ENCODE measurements around the gene ADAMTS13.

Gene ADAMTS13

DNA sequence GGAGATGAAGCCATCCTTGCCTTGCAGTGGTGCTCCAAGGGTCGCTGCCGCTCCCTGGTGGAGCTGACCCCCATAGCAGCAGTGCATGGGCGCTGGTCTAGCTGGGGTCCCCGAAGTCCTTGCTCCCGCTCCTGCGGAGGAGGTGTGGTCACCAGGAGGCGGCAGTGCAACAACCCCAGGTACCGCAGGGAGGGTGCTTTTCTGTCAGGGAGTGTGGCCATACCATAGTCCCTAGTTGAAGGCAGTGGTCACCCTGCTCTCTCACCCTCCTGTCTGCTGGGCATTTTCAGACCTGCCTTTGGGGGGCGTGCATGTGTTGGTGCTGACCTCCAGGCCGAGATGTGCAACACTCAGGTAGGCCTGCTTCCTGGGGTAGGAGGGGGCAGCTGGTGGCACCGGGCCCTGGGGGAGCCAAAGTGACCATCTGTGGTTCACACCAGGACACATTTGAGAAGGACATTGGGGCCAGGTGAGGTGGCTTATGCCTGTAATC lies 11.2 kb downstream of the ADAMTS13 start:
- DNase-seq (ENCODE audit: low read depth), result no peak
- TF ChIP-seq, protein P1, sequence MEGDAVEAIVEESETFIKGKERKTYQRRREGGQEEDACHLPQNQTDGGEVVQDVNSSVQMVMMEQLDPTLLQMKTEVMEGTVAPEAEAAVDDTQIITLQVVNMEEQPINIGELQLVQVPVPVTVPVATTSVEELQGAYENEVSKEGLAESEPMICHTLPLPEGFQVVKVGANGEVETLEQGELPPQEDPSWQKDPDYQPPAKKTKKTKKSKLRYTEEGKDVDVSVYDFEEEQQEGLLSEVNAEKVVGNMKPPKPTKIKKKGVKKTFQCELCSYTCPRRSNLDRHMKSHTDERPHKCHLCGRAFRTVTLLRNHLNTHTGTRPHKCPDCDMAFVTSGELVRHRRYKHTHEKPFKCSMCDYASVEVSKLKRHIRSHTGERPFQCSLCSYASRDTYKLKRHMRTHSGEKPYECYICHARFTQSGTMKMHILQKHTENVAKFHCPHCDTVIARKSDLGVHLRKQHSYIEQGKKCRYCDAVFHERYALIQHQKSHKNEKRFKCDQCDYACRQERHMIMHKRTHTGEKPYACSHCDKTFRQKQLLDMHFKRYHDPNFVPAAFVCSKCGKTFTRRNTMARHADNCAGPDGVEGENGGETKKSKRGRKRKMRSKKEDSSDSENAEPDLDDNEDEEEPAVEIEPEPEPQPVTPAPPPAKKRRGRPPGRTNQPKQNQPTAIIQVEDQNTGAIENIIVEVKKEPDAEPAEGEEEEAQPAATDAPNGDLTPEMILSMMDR (conservative IDR thresholded peaks at IDR 0.05; ENCODE audit: low read length), result no peak
- H3K4me3 ChIP-seq (ENCODE audit: low read length), result no peak overlapping the region

DNA sequence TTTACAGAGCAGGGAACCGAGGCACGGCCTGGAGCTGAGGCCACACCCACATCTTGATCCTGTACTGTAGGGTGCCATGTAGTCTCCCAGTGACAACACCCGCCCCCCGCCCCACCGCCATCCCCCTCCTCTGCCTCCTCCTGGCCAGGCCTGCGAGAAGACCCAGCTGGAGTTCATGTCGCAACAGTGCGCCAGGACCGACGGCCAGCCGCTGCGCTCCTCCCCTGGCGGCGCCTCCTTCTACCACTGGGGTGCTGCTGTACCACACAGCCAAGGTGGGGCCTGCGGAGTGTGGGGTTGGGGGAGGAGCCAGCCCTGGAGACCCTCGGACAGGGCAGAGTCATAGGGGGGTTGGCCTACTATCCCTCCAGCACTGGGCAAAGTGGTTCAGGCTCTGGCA lies 14.5 kb downstream of the ADAMTS13 start:
- TF ChIP-seq, protein P1 (conservative IDR thresholded peaks at IDR 0.05; ENCODE audit: low read length), result no peak
- H3K4me3 ChIP-seq (ENCODE audit: low read length), result no peak overlapping the region
- no peak for DNase-seq (ENCODE audit: low read depth)

DNA sequence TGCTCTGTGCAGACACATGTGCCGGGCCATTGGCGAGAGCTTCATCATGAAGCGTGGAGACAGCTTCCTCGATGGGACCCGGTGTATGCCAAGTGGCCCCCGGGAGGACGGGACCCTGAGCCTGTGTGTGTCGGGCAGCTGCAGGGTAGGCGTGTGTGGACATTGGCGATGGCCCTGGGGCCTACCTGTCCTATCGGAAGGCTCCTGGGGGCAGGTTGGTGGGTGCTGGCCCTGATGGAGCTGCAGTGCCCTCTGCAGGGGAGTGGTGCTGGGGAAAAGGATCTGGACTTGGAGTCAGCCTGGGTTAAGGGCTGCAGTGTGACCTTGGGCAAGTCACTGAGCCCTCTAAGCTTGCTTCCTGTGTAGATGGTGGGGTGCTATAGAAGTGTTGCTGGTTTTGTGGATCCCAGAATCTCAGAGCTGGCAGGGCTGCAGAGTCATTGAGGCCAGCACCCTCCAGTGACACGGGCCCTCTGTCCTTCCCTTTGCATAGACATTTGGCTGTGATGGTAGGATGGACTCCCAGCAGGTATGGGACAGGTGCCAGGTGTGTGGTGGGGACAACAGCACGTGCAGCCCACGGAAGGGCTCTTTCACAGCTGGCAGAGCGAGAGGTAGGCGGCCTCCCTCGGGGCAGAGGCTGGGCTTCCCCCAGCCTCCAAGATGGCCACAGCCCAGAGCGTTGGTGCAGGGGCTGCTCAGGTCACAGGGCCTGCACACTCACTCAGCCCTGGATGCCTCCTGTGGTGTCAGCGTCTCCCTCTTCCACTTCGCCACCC lies 15.8 kb downstream of the ADAMTS13 start:
- DNase-seq (ENCODE audit: low read depth), result no peak
- H3K4me3 ChIP-seq (ENCODE audit: low read length), result no peak overlapping the region
- TF ChIP-seq, protein P1 (conservative IDR thresholded peaks at IDR 0.05; ENCODE audit: low read length), result no peak

DNA sequence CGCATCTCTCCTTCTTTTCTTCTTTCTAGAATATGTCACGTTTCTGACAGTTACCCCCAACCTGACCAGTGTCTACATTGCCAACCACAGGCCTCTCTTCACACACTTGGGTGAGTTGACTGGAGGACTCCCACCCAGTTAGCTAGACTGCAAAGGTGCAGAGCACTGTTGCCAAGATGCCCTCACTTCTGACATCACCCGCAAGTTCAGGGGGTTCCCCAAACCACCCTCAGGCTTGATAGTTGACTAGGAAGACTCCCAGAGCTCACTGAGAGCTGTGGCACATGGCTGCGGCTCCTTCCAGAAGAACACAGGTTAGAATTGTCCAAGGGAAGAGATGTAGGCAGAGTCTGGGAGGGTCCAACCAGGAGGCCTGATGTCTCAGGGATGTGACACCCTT lies 17.2 kb downstream of the ADAMTS13 start:
- DNase-seq (ENCODE audit: low read depth), result no peak
- TF ChIP-seq, protein P1 (conservative IDR thresholded peaks at IDR 0.05; ENCODE audit: low read length), result no peak
- no peak overlapping the region for H3K4me3 ChIP-seq (ENCODE audit: low read length)

DNA sequence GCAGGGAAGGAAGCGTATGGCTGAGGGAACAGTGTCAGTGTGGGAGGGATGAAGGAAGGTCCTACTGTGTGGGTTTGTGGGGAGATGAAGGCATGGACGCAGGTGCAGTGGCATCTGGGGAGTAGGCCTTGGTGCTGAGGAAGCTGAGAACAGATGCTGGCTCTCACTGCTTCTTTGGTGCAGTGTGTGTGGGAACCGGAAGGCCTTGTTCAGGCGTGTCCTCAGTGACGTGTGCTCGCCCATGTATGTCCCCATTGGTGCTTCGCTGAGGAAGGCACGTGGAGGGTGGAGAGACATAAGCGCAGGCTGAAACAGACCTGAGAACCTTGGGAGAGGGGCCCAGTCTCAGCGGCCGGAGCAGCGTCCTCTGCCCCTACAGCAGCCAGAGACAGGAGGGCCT lies 18.7 kb downstream of the ADAMTS13 start:
- no peak for DNase-seq (ENCODE audit: low read depth)
- H3K4me3 ChIP-seq (ENCODE audit: low read length), result no peak overlapping the region
- TF ChIP-seq, protein P1 (conservative IDR thresholded peaks at IDR 0.05; ENCODE audit: low read length), result no peak

DNA sequence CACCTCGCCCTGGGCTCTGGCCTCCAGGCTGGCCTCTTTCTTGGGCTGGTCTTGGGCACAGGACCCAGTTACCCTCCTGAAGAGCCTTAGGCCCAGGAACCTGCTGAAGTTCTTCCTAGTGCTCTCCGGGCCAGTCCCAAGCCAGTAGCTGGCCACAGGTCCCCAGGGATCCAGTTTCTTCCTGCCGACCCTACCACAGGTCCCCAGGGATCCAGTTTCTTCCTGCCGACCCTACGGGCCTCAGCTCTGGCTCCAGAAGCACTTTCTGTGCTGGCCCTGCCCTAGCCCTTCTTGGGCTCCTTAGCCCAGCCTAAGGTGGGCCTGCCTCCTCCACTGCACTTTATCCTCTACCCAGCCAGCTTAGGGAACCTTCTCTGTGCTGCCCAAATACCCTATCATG lies 19.4 kb downstream of the ADAMTS13 start:
- no peak for DNase-seq (ENCODE audit: low read depth)
- no peak overlapping the region for H3K4me3 ChIP-seq (ENCODE audit: low read length)
- TF ChIP-seq, protein P1 (conservative IDR thresholded peaks at IDR 0.05; ENCODE audit: low read length), result no peak

DNA sequence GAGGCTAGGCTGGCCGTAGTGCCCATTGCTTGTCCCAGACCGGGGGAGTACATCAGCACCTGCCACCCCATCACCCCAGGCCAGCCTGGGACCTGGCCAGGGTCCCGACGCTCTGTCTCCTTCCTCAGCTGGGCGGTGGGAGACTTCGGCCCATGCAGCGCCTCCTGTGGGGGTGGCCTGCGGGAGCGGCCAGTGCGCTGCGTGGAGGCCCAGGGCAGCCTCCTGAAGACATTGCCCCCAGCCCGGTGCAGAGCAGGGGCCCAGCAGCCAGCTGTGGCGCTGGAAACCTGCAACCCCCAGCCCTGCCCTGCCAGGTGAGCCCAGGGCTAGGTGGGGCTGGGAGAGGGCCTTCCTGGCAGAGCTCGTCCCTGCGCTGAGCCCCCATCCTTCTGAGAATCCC lies 21.1 kb downstream of the ADAMTS13 start:
- DNase-seq (ENCODE audit: low read depth), result no peak
- TF ChIP-seq, protein P1 (conservative IDR thresholded peaks at IDR 0.05; ENCODE audit: low read length), result no peak
- H3K4me3 ChIP-seq (ENCODE audit: low read length), result no peak overlapping the region

Data from AG10803 (cell line).